IMR-90 (cell line): ENCODE results near the gene AGT. TPM values are rescaled to one million over a fixed set of nuclear protein-coding genes. Genes with fewer than 3 reads are reported as not detected.

Experiments
- ATAC-seq: fragments of 200-7000 bp; cut with Tn5 transposase; 2 replicates; pipeline ENCODE4 v1.9.1; 2020; ENCODE audit warnings: low read depth, mild to moderate bottlenecking, moderate library complexity
- BruUV-seq: library from RNA; stranded (reverse); fragments of 400-500 nt; replicated peaks from 2 replicates; lab custom pipeline; 2021; lab: Mats Ljungman, UMichigan
- CTCF ChIA-PET: fragments of 300-600 bp; formaldehyde crosslinking; extraction: SDS; loops from one replicate; lab custom pipeline; 2021; ENCODE audit warnings: antibody characterized with exemption; lab: Yijun Ruan, JAX
- POLR2A ChIA-PET: fragments of 300-600 bp; sonication (Branson Sonifier 250); formaldehyde crosslinking; loops from one replicate; lab custom pipeline; 2022; ENCODE audit warnings: antibody characterized with exemption; ENCODE audit not compliant: unreplicated experiment; lab: Charles Lee
- DNase-seq: peaks from one replicate; pipeline ENCODE4 v3.0.0; 2013
- H2AFZ ChIP-seq: replicated peaks from 2 replicates; pipeline ENCODE3; 2013; ENCODE audit warnings: low read length, mild to moderate bottlenecking; ENCODE audit not compliant: poor library complexity
- H2AK5ac ChIP-seq: 2 replicates; pipeline ENCODE4 v1.6.1; 2013; ENCODE audit warnings: low read depth, low read length, inconsistent platforms
- H2AK9ac ChIP-seq: replicated peaks from 2 replicates; pipeline ENCODE3; 2013; ENCODE audit warnings: mild to moderate bottlenecking, low read depth, low read length, moderate library complexity; ENCODE audit not compliant: poor library complexity
- H2BK120ac ChIP-seq: 2 replicates; pipeline ENCODE4 v1.6.1; 2013; ENCODE audit warnings: low read depth, low read length, inconsistent platforms
- H2BK15ac ChIP-seq: 3 replicates; pipeline ENCODE4 v1.6.1; 2013; ENCODE audit warnings: low read depth, low read length, inconsistent platforms
- H2BK20ac ChIP-seq: 2 replicates; pipeline ENCODE4 v1.6.1; 2013; ENCODE audit warnings: low read depth, mild to moderate bottlenecking, inconsistent platforms, low read length, moderate library complexity
- H2BK5ac ChIP-seq: 2 replicates; pipeline ENCODE4 v1.6.1; 2013; ENCODE audit warnings: mild to moderate bottlenecking, low read depth, low read length, inconsistent platforms; ENCODE audit not compliant: poor library complexity, severe bottlenecking
- H3K14ac ChIP-seq: replicated peaks from 2 replicates; pipeline ENCODE4 v1.6.1; 2013; ENCODE audit warnings: low read depth, low read length, inconsistent platforms
- H3K18ac ChIP-seq: 2 replicates; pipeline ENCODE4 v1.6.1; 2013; ENCODE audit warnings: low read depth, low read length, control low read depth
- H3K23ac ChIP-seq: 2 replicates; pipeline ENCODE4 v1.6.1; 2013; ENCODE audit warnings: low read depth, low read length, inconsistent platforms
- H3K27ac ChIP-seq: 2 replicates; pipeline ENCODE4 v1.5.1; 2013; ENCODE audit warnings: mild to moderate bottlenecking, control low read depth, low read length; ENCODE audit not compliant: insufficient read depth
- H3K27me3 ChIP-seq: 2 replicates; pipeline ENCODE4 v1.6.1; 2013; ENCODE audit warnings: low read length; ENCODE audit not compliant: control insufficient read depth, insufficient read depth
- H3K36me3 ChIP-seq: 2 replicates; pipeline ENCODE4 v1.6.1; 2013; ENCODE audit warnings: low read length, mixed read lengths; ENCODE audit not compliant: control insufficient read depth, insufficient read depth
- H3K4ac ChIP-seq: 2 replicates; pipeline ENCODE4 v1.6.1; 2013; ENCODE audit warnings: low read depth, low read length, inconsistent platforms
- H3K4me1 ChIP-seq: 2 replicates; pipeline ENCODE4 v1.6.1; 2013; ENCODE audit warnings: low read length, mixed read lengths; ENCODE audit not compliant: control insufficient read depth, insufficient read depth
- H3K4me2 ChIP-seq: 2 replicates; pipeline ENCODE4 v1.6.1; 2013; ENCODE audit warnings: low read depth, mild to moderate bottlenecking, control low read depth, low read length, moderate library complexity
- H3K4me3 ChIP-seq: 2 replicates; pipeline ENCODE4 v1.5.1; 2013; ENCODE audit warnings: low read depth, mild to moderate bottlenecking, control low read depth, low read length, moderate library complexity; ENCODE audit not compliant: insufficient read depth
- H3K56ac ChIP-seq: 2 replicates; pipeline ENCODE4 v1.6.1; 2013; ENCODE audit warnings: low read length, inconsistent platforms; ENCODE audit not compliant: insufficient read depth; ENCODE audit errors: extremely low read depth
- H3K79me1 ChIP-seq, 2 experiments: 2 replicates each; pipeline ENCODE4 v1.6.1; 2013; ENCODE audit warnings: low read length in 2 of 2, inconsistent platforms in 1 of 2, low read depth in 1 of 2
- H3K9ac ChIP-seq: 2 replicates; pipeline ENCODE4 v1.6.1; 2013; ENCODE audit warnings: low read depth, low read length, control low read depth
- H3K9me1 ChIP-seq: 2 replicates; pipeline ENCODE4 v1.6.1; 2013; ENCODE audit warnings: low read length, inconsistent platforms; ENCODE audit not compliant: insufficient read depth
- H3K9me3 ChIP-seq: 2 replicates; pipeline ENCODE4 v1.6.1; 2013; ENCODE audit warnings: low read length; ENCODE audit not compliant: control insufficient read depth, insufficient read depth
- H4K20me1 ChIP-seq: 2 replicates; pipeline ENCODE4 v1.6.1; 2013; ENCODE audit warnings: low read length, inconsistent platforms; ENCODE audit not compliant: insufficient read depth
- H4K5ac ChIP-seq: 2 replicates; pipeline ENCODE4 v1.6.1; 2013; ENCODE audit warnings: mild to moderate bottlenecking, low read depth, low read length, control low read depth
- H4K8ac ChIP-seq, 2 experiments: 2 replicates each; pipeline ENCODE4 v1.6.1; 2013; ENCODE audit warnings: low read depth in 2 of 2, low read length in 2 of 2, control low read depth in 1 of 2, inconsistent platforms in 1 of 2
- H4K91ac ChIP-seq: 2 replicates; pipeline ENCODE4 v1.6.1; 2013; ENCODE audit warnings: low read depth, low read length, inconsistent platforms; ENCODE audit not compliant: insufficient read depth
- BHLHE40 ChIP-seq: fragments of 150-350 bp; IDR thresholded peaks from 2 replicates; pipeline ENCODE4 v1.6.1; 2016; ENCODE audit warnings: mild to moderate bottlenecking, low read depth, low read length
- FOS ChIP-seq: fragments of 150-350 bp; IDR thresholded peaks from 2 replicates; pipeline ENCODE4 v1.6.1; 2016; ENCODE audit warnings: low read depth, low read length
- MAFK ChIP-seq: IDR thresholded peaks from 2 replicates; pipeline ENCODE4 v1.6.1; 2012; ENCODE audit warnings: low read depth, low read length, improper control_type of control experiment
- RAD21 ChIP-seq: IDR thresholded peaks from 2 replicates; pipeline ENCODE4 v1.6.1; 2012; ENCODE audit warnings: low read length, improper control_type of control experiment
- RFX5 ChIP-seq: IDR thresholded peaks from 2 replicates; pipeline ENCODE4 v1.8.0; 2012; ENCODE audit warnings: low read depth, mild to moderate bottlenecking, low read length, moderate library complexity
- USF2 ChIP-seq: fragments of 150-350 bp; IDR thresholded peaks from 2 replicates; pipeline ENCODE4 v1.6.1; 2017; ENCODE audit warnings: mild to moderate bottlenecking, antibody characterized with exemption, low read length, low read depth
- WGBS, 2 experiments: methylation state at CpG; one replicate each; pipeline versions ENCODE4 v1.1.5 to v1.1.7; 2013; ENCODE audit warnings: missing lambda C conversion rate in 2 of 2; ENCODE audit not compliant: insufficient read length in 1 of 2; ENCODE audit errors: extremely low coverage in 2 of 2; 5-methylcytosine and 5-hydroxymethylcytosine counted together
- dilution Hi-C: fragments of 300-500 bp; cut with HindIII; formaldehyde crosslinking; loops from one replicate; pipeline ENCODE4 v1.14.3; 2018; ENCODE audit warnings: low sequenced_read_pairs; ENCODE audit not compliant: unreplicated experiment
- in situ Hi-C: fragments of 300-500 bp; cut with MboI; formaldehyde crosslinking; loops from 3 replicates; pipeline ENCODE4 v1.14.3; 2019; ENCODE audit warnings: low sequenced_read_pairs, inconsistent platforms, mixed read lengths
- intact Hi-C: fragments of 100-400 bp; cut with micrococcal nuclease; formaldehyde crosslinking; loops from 2 replicates; pipeline ENCODE4 v1.10.0; 2022
- polyA plus RNA-seq, 3 experiments: library from polyadenylated mRNA; depleted of rRNA; stranded (reverse); fragments of >200 nt; gene quantifications; 2 replicates each; pipeline ENCODE4 v1.2.3, GENCODE V29; 2012; ENCODE audit warnings: low replicate concordance in 1 of 3
- total RNA-seq: library from RNA; depleted of rRNA; stranded (reverse); fragments of >200 nt; gene quantifications from 2 replicates; pipeline ENCODE4 v1.2.3, GENCODE V29; 2012

The AGT gene
- total and polyA plus RNA-seq, 2 of the 4 experiments (the other 2 are of a cell fraction): 0.18 to 0.34 TPM

- 67% methylated on average over 1 of the region's 7 CpGs; no CpG with 5 or more reads in 1 of the 2 experiments for WGBS, 2 experiments
- POLR2A ChIA-PET: no interaction called here
- ATAC-seq: no peak
- Histone ChIP-seq H2BK120ac (no peak overlapping the region), H3K9me3 (no peaks in the 10 kb centered on the region), H3K56ac (no peak overlapping the region), H3K4ac (no peak overlapping the region), H3K4me1 (peaks cover 11% of the 10 kb centered on the region), H4K91ac (no peak overlapping the region), H3K27me3 (peaks cover 2% of the 10 kb centered on the region; the same call in 1 of the 2 replicates), H3K4me3 (no peak overlapping the region), H3K4me2 (no peak overlapping the region), H4K8ac (no peak overlapping the region), H3K9me1 (peaks cover 4% of the 10 kb centered on the region; the same call in 1 of the 2 replicates), H3K9ac (no peak overlapping the region), H3K23ac (no peak overlapping the region), H3K27ac (no peak overlapping the region), H2BK15ac (no peak overlapping the region; the same call in 2 of the 3 replicates), H4K5ac (no peak overlapping the region), H2AK9ac (no peak overlapping the region), H3K18ac (no peak overlapping the region; the same call in 1 of the 2 replicates), H4K20me1 (no peaks in the 10 kb centered on the region), H2BK20ac (no peak overlapping the region), H3K36me3 (no peaks in the 10 kb centered on the region), H2AFZ (no peak overlapping the region), H3K14ac (no peak overlapping the region), H3K79me1 (no peaks in the 10 kb centered on the region), H2AK5ac (no peak overlapping the region), H2BK5ac (no peak overlapping the region)
- intact Hi-C loops (loop anchor here (5.0 kb wide), 1 partner anchor 39 kb away; no protein-coding TSS in a partner anchor), in situ Hi-C loops (no loop called here), dilution Hi-C loops (no loop called here)
- CTCF ChIA-PET: interaction anchor here (1.2 to 1.6 kb wide), 2 partner anchors 51 to 59 kb away, joined by 3 read pairs; no protein-coding TSS in a partner anchor
- no peak for DNase-seq
- TF ChIP-seq RFX5: no peak
- no peak for TF ChIP-seq MAFK
- TF ChIP-seq BHLHE40: no peak
- TF ChIP-seq USF2: no peak
- TF ChIP-seq FOS: no peak
- TF ChIP-seq RAD21: no peak
- BruUV-seq: no TSS peak
These were observed 784 bp downstream of the AGT start for GRCh38 chr1:230713138-230713537.
